ENCODE data around the gene PPP1R12C.
"Not testable (repeated sequence)": the region's sequence is repeated elsewhere in the genome, so short reads cannot be mapped to it uniquely, and the experiment has no call there.

PPP1R12C gene

GRCh38 chr19:55109527-55110291 lies 7.7 kb downstream of the PPP1R12C start:
- DNase-seq = no peak

GRCh38 chr19:55107252-55107651 lies 10.2 kb downstream of the PPP1R12C start:
- DNase-seq = not testable (repeated sequence)

- no peak for DNase-seq
Observed at GRCh38 chr19:55106591-55106990, 10.8 kb downstream of the PPP1R12C start.

GRCh38 chr19:55105237-55105636 lies 12.2 kb downstream of the PPP1R12C start:
- no peak for DNase-seq

- no peak for DNase-seq
Observed at GRCh38 chr19:55103190-55103589, 14.2 kb downstream of the PPP1R12C start.

GRCh38 chr19:55101261-55101660 lies 16.2 kb downstream of the PPP1R12C start:
- no peak for DNase-seq

GRCh38 chr19:55099557-55100506 lies 17.6 kb downstream of the PPP1R12C start:
- DNase-seq = no peak

- DNase-seq = no peak
Observed at GRCh38 chr19:55098716-55099556, 18.5 kb downstream of the PPP1R12C start.

GRCh38 chr19:55097864-55098715 lies 19.3 kb downstream of the PPP1R12C start:
- no peak for DNase-seq

- no peak for DNase-seq
Observed at GRCh38 chr19:55096061-55096701, 21.3 kb downstream of the PPP1R12C start.

GRCh38 chr19:55095260-55096060 lies 22.0 kb downstream of the PPP1R12C start:
- DNase-seq = no peak

GRCh38 chr19:55094456-55095259 lies 22.8 kb downstream of the PPP1R12C start:
- no peak for DNase-seq

GRCh38 chr19:55092423-55093318 lies 24.8 kb downstream of the PPP1R12C start:
- DNase-seq = no peak

GRCh38 chr19:55091955-55092354 lies 25.5 kb downstream of the PPP1R12C start:
- no peak for DNase-seq

- no peak for DNase-seq
Observed at GRCh38 chr19:55091126-55091910, 26.1 kb downstream of the PPP1R12C start.

- no peak for DNase-seq
Observed at GRCh38 chr19:55090564-55090963, 26.9 kb downstream of the PPP1R12C start.

GRCh38 chr19:55089342-55089944 lies 28.0 kb downstream of the PPP1R12C start:
- no peak for DNase-seq

All from central memory CD4-positive, alpha-beta T cell (primary cell).